Small intestine (tissue), 7 donors: Measurements from ENCODE around the gene RAET1G. TPM values are rescaled to one million over a fixed set of nuclear protein-coding genes. Genes with fewer than 3 reads are reported as not detected.
"Not testable (repeated sequence)": the region's sequence is repeated elsewhere in the genome, so short reads cannot be mapped to it uniquely, and the experiment has no call there.

Experiments
- DNase-seq, 2 donors: peaks; one replicate each; pipeline versions ENCODE4 v3.0.0 to v3.0.0-alpha.2; 2013
- FAIRE-seq: peaks from 2 replicates; lab custom pipeline; 2012; peaks lifted over from hg19 to GRCh38; lab: Jason Lieb, UNC
- H3K27ac ChIP-seq, 3 donors: one replicate each; pipeline ENCODE4 v1.5.1; 2013; ENCODE audit warnings: low read length in 2 of 3, mild to moderate bottlenecking in 2 of 3, control low read depth in 1 of 3, inconsistent platforms in 1 of 3, low read depth in 1 of 3, moderate library complexity in 1 of 3
- H3K27me3 ChIP-seq, 3 donors: one replicate each; pipeline ENCODE4 v1.6.1; 2013; ENCODE audit warnings: low read length in 3 of 3, inconsistent platforms in 1 of 3; ENCODE audit not compliant: control insufficient read depth in 3 of 3, insufficient read depth in 3 of 3
- H3K36me3 ChIP-seq, 3 donors: one replicate each; pipeline ENCODE4 v1.6.1; 2013; ENCODE audit warnings: low read length in 3 of 3, inconsistent platforms in 1 of 3, low read depth in 1 of 3, mild to moderate bottlenecking in 1 of 3, moderate library complexity in 1 of 3; ENCODE audit not compliant: control insufficient read depth in 3 of 3, insufficient read depth in 2 of 3
- H3K4me1 ChIP-seq, 3 donors: one replicate each; pipeline ENCODE4 v1.6.1; 2013; ENCODE audit warnings: low read length in 2 of 3, inconsistent platforms in 1 of 3, low read depth in 1 of 3, mild to moderate bottlenecking in 1 of 3, moderate library complexity in 1 of 3; ENCODE audit not compliant: control insufficient read depth in 3 of 3, insufficient read depth in 2 of 3
- H3K4me3 ChIP-seq, 3 donors: one replicate each; pipeline ENCODE4 v1.5.1; 2013; ENCODE audit warnings: low read length in 3 of 3, control low read depth in 1 of 3, inconsistent platforms in 1 of 3, low read depth in 1 of 3, mild to moderate bottlenecking in 1 of 3, moderate library complexity in 1 of 3
- H3K9me3 ChIP-seq, 2 donors: one replicate each; pipeline ENCODE4 v1.6.1; 2013; ENCODE audit warnings: low read depth in 1 of 2, low read length in 1 of 2; ENCODE audit not compliant: control insufficient read depth in 2 of 2, insufficient read depth in 1 of 2
- WGBS, 3 donors: extraction: QIAGEN DNeasy Blood & Tissue Kit; methylation state at CpG; one replicate each; pipeline ENCODE4 v1.1.7; 2013; 5-methylcytosine and 5-hydroxymethylcytosine counted together
- polyA plus RNA-seq, 4 donors: library from polyadenylated mRNA; stranded (reverse) in 3 of 4; unstranded in 1 of 4; fragments of 200-250 nt in 3 of 4; fragments of 120-200 nt in 1 of 4; gene quantifications; one replicate each; pipeline versions ENCODE4 v1.2.1 to v1.2.3, GENCODE V29; 2013
- donor health status: healthy with polysubstance abuse.
- donor health status: control.
- donor health status: control.
- donor health status: Bipolar disorder and iron deficiency.
- donor health status: healthy.

Gene RAET1G
- polyA plus RNA-seq, 4 donors, result 0.15 to 0.27 TPM; not detected in 2

DNA sequence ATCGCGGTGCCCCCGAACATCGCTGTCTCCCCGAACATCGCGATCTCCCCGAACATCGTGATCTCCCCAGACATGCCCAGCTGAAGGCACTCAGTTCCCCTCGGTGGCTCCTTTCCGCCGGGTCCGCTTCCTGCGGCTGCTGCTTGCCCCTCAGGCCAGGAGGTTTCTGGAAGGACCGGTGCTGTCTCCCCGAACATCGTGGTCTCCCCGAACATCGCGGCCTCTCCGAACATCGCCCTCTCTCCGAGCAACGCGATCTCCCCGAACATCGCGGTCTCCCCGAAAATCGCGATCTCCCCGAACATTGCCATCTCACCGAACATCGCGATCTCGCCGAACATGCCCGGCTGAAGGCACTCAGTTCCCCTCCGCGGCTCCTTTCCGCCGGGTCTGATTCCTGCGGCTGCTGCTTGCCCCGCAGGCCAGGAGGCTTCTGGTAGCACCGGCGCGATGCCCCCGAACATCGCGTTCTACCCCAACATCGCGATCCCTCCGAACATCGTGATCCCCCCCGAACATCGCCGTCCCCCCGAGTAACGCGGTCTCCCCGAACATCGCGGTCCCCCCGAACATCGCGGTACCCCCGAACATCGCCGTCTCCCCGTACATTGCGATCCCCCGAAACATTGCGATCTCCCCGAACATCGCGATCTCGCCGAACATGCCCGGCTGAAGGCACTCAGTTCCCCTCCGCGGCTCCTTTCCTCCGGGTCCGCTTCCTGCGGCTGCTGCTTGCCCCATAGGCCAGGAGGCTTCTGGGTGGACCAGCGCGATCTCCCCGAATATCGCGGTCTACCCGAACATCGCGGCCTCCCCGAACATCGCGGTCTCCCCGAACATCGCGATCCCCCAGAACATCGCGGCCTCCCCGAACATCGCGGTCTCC, 41.6 kb upstream of the RAET1G start:
- Histone ChIP-seq H3K27ac (no peak overlapping the region), H3K9me3 (no peaks in the 10 kb centered on the region), H3K36me3 (no peaks in the 10 kb centered on the region), H3K27me3 (peaks cover 0 to 91% (median 42%) of the 10 kb centered on the region in 3 donors), H3K4me3 (peak overlapping the region in 2 of 3 donors; percentile 19 to 43), H3K4me1 (peaks cover 0 to 20% (median 0%) of the 10 kb centered on the region in 3 donors)
- peak in 1 of 2 donors; percentile 28 for DNase-seq
- no peak for FAIRE-seq
- 2 to 5% (median 5%) methylated on average over 96 to 103 of the region's 103 CpGs for WGBS, 3 donors

DNA sequence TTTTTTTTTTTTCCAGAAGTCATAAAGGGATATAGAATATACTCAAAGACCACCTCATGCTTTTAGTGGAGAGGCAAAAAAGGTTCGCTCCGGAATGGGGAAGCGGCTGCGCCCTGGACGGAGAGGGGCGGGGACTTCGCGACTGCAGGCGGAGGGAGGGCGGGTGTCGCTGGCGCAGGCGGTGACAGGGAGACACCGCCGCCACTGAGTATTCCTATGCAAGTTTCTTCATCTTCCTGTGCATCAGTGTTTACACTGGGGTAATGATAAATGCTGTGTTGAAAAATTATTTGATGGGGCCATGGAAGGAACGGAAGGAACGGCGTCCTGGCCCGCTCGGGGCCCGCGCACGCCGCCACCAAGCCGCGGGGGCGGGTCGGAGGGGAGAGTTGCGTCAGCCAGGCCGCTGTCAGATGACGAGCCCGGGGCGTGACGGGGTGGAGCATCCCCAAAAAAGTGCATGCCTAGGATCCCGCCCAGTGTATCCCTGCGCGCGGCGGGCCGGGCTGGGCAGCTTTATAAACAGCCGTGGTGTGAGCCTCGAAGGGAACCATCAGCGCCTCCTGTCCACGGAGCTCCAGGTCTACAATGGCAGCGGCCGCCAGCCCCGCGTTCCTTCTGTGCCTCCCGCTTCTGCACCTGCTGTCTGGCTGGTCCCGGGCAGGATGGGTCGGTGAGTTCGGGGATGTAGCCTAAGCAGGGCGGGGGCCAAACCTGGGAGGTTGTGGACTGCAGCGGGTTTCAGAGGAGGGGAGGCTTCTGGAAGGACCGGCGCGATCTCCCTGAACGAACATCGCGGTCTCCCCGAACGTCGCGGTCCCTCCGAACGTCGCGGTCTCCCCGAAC, 40.8 kb upstream of the RAET1G start, which contains the start of gene ULBP1:
TSS of gene ULBP1 (plus strand) at position 482 of the 846 bp plus-strand sequence. CDS start at position 589, 107 bp downstream.
- no peak within 1 kb of the TSS for H3K27ac ChIP-seq
- H3K9me3 ChIP-seq, result no peaks in the 10 kb centered on the region
- peak; percentile 49 to 66 for DNase-seq
- 1% methylated on average over 55 to 69 of the region's 69 CpGs for WGBS, 3 donors
- no peak for FAIRE-seq
- H3K27me3 ChIP-seq, result peaks cover 0 to 91% (median 38%) of the 10 kb centered on the region in 3 donors
- H3K36me3 ChIP-seq, result no peaks in the 10 kb centered on the region
- peaks cover 0 to 20% (median 0%) of the 10 kb centered on the region in 3 donors for H3K4me1 ChIP-seq
- H3K4me3 ChIP-seq, result peak within 1 kb of the TSS; percentile 19 to 43 (median 21)

DNA sequence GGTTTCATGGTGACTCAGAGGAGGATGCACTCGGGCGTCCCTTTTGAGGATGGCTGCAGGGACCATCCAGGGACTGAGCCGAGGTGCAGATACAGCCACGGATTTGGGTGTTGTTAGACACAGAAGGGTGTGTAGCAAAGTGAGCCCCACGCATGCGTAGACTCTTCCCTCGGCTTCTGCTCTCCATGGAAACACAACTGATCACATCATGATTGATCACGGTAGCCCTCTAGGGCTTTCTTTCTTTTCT, 40.2 kb upstream of the RAET1G start:
- Histone ChIP-seq H3K4me1 (peaks cover 0 to 20% (median 0%) of the 10 kb centered on the region in 3 donors), H3K27ac (no peak overlapping the region), H3K9me3 (no peaks in the 10 kb centered on the region), H3K27me3 (peaks cover 0 to 86% (median 38%) of the 10 kb centered on the region in 3 donors), H3K4me3 (peak overlapping the region in 2 of 3 donors; percentile 7 to 19), H3K36me3 (no peaks in the 10 kb centered on the region)
- DNase-seq (no peak), FAIRE-seq (no peak)
- WGBS, 3 donors, result 6 to 15% (median 7%) methylated on average over 8 of the region's 8 CpGs

DNA sequence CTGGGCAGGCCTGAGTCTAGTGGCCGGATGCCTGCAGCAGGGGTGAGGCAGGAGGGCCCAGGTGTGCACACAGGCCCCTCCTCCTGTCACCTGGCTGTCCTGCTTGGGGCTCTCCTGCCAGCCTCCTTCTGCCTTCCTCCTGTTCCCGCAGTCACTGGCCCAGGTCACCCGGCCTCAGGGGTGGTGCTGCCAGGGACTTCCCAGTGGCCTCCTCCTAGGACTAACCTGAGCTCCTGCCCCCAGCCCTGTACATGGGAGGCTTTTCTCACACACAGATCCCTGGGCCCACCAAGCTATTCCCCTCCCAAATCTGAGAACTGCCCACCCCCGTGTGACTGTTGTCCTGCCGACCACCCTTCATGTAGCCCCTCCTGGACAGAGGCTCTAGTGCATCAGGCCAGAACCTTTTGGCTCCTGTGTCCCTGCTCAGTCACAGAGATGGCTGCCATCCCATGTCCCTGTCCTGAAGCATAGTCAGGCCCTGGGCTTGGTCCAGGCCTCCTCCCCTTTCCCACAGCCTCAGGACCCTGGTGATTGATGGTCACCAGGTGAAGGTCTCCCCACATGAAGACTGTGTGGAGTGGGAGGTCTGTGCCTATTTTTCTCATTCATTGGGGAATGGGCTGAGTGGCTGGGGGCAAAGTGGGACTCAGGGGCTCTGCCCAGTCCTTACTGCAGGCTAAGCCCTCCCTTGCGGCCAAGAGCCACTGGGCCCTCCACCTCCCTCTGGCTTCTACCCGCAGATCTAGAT, 39.7 kb upstream of the RAET1G start:
- FAIRE-seq (no peak), DNase-seq (no peak)
- no peaks in the 10 kb centered on the region for H3K36me3 ChIP-seq
- peak overlapping the region in 1 of 3 donors; percentile 7 for H3K4me3 ChIP-seq
- 46 to 71% (median 55%) methylated on average over 7 of the region's 7 CpGs for WGBS, 3 donors
- H3K9me3 ChIP-seq, result no peaks in the 10 kb centered on the region
- H3K4me1 ChIP-seq, result peaks cover 0 to 20% (median 0%) of the 10 kb centered on the region in 3 donors
- peaks cover 0 to 81% (median 38%) of the 10 kb centered on the region in 3 donors for H3K27me3 ChIP-seq
- no peak overlapping the region for H3K27ac ChIP-seq

DNA sequence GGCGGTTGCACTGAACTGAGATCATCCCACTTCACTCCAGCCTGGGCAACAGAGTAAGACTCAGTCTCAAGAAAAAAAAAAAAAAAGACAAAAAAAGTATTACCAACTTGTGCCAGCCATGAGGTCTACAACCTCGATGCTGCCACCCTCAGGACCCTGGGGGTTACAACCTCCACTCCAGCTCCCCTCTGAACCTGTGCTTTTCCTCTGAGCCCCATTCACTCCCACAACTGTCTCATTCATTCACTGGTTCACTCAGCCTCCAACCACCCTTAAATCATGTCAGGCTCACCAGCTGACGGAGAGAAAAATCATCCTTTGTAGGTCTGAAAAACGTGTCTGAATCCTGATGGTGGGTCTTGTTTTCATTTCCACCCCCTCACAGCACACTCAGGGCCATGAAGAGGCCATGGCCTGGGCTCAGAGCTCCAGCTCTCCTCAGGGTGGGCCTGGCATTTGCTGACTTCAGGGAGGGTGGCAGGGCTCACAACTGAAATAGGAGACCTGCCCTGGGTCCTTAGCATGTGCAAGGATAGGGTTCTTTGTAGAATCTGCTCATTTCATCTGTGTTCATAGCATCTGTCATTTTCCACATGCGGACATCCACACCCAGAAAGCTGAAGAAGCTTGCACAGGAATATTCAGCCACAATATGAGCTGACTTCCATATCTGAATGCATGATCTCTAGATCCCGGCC, 39.0 kb upstream of the RAET1G start:
- H3K27me3 ChIP-seq, result peaks cover 0 to 78% (median 38%) of the 10 kb centered on the region in 3 donors
- no peak overlapping the region for H3K4me3 ChIP-seq
- no peaks in the 10 kb centered on the region for H3K36me3 ChIP-seq
- peaks cover 0 to 20% (median 0%) of the 10 kb centered on the region in 3 donors for H3K4me1 ChIP-seq
- WGBS, 3 donors, result 54 to 64% (median 60%) methylated on average over 6 of the region's 6 CpGs
- H3K27ac ChIP-seq, result no peak overlapping the region
- H3K9me3 ChIP-seq, result no peaks in the 10 kb centered on the region
- DNase-seq (no peak), FAIRE-seq (no peak)

DNA sequence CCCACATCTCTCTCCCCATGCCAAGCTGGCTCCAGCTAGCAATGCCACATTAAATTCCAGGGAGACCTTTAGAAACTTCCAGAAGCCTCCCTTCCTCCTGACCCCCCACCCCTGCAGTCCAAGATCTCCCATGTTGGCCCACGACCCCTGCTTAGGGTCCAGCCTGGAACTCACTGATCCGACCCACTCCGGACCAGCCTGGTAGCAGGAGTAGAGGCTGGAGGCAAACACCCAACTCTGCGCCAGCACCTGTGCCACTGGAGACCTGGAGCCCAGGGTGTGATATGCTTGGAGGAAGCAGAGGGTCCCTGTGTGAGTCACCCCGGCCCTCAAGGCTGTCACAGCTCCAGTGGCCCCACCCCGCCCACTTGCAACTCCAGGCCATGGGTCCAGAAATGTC, 37.6 kb upstream of the RAET1G start:
- WGBS, 3 donors, result 67 to 76% (median 73%) methylated on average over 6 of the region's 6 CpGs
- Histone ChIP-seq H3K9me3 (no peaks in the 10 kb centered on the region), H3K4me1 (peaks cover 0 to 19% (median 0%) of the 10 kb centered on the region in 3 donors), H3K27me3 (peaks cover 0 to 76% (median 38%) of the 10 kb centered on the region in 3 donors), H3K36me3 (no peaks in the 10 kb centered on the region), H3K4me3 (no peak overlapping the region), H3K27ac (no peak overlapping the region)
- FAIRE-seq (no peak), DNase-seq (no peak)

DNA sequence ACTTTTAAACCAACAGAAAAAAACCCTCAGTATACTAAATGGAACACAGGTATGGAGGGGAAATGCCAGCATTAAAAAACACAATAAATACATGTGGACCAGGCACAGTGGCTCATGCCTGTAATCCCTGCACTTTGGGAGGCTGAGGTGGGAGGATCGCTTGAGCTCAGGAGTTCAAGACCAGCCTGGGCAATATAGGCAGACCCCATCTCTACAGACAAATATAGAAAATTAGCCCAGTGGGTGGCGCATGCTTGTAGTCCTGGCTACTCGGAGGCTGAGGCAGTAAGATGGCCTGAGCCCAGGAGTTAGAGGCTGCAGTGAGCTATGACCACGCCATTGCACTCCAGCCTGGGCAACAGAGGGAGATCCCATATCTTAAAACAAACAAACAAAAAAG, 36.9 kb upstream of the RAET1G start:
- not testable (repeated sequence) for H3K27ac ChIP-seq, H3K9me3 ChIP-seq, H3K4me3 ChIP-seq, H3K36me3 ChIP-seq, FAIRE-seq, DNase-seq
- peaks cover 0 to 12% (median 0%) of the 10 kb centered on the region in 3 donors for H3K4me1 ChIP-seq
- WGBS, 3 donors, result 57 to 74% (median 72%) methylated on average over 2 of the region's 4 CpGs
- H3K27me3 ChIP-seq, result peaks cover 0 to 75% (median 34%) of the 10 kb centered on the region in 3 donors
